Ectodermal cell (in vitro differentiated cells): ENCODE data around the gene OBP2A.

Experiments used
- H3K27ac ChIP-seq: 2 replicates; pipeline ENCODE4 v1.7.0; 2013; ENCODE audit warnings: mild to moderate bottlenecking, low read depth, low read length; ENCODE audit not compliant: insufficient read depth, poor library complexity, severe bottlenecking
- H3K27me3 ChIP-seq: 2 replicates; pipeline ENCODE4 v1.7.0; 2013; ENCODE audit warnings: mild to moderate bottlenecking, low read length; ENCODE audit not compliant: insufficient read depth, control insufficient read depth, poor library complexity, severe bottlenecking
- H3K36me3 ChIP-seq: one replicate; pipeline ENCODE4 v1.7.0; 2013; ENCODE audit warnings: low read length; ENCODE audit not compliant: control insufficient read depth, insufficient read depth
- H3K4me1 ChIP-seq: one replicate; pipeline ENCODE4 v1.7.0; 2013; ENCODE audit warnings: low read length; ENCODE audit not compliant: control insufficient read depth, insufficient read depth
- H3K4me3 ChIP-seq: 2 replicates; pipeline ENCODE4 v1.7.0; 2013; ENCODE audit warnings: low read depth, low read length, control low read depth; ENCODE audit not compliant: insufficient read depth
- H3K9me3 ChIP-seq: 2 replicates; pipeline ENCODE4 v1.7.0; 2013; ENCODE audit warnings: mild to moderate bottlenecking, low read length, moderate library complexity; ENCODE audit not compliant: control insufficient read depth
- WGBS, 2 experiments: methylation state at CpG; one replicate each; pipeline ENCODE4 v1.1.7; 2013; ENCODE audit warnings: missing lambda C conversion rate in 2 of 2; 5-methylcytosine and 5-hydroxymethylcytosine counted together

Gene OBP2A

GRCh38 chr9:135521608-135522095, 24.3 kb upstream of the OBP2A start:
- 94% methylated on average over 9 to 11 of the region's 11 CpGs for WGBS, 2 experiments

DNA sequence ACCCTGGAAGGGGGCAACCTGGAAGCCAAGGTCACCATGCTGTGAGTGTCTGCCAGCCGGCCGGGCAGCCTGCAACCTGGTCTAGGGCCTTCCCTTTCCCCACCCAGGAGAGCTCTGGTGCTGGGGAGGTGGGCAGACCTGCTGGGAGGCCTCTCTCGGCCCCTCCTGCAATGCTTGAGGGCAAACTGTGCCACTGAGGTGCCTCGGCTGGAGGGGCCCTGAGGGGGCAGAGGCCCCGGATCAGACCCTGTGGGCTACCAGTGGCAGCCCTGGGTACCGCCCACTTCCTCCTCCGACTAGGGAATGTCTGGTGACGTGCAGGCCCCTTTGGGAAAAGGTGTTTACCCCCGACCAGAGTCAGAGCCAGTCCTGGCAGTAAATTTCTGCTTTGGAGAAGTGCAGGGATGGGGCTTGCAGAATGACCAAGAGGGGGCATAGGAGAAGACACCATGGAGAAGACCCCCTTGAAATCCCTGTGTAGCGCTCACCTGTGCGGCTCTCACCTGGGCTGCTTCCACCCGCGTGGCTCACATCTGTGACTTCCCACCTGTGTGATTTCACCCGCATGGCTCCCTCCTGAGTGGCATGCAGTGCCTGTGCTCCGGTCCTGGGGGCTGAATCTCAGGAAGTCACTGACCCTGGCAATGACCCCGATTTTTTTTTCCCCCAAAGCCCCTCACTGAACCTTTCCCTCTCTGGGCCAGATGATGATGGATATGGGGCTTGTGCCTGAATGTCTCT, 23.6 kb upstream of the OBP2A start:
- Histone ChIP-seq H3K27ac (no peak overlapping the region), H3K9me3 (no peaks in the 10 kb centered on the region), H3K27me3 (no peaks in the 10 kb centered on the region), H3K36me3 (no peaks in the 10 kb centered on the region), H3K4me1 (peaks cover 6% of the 10 kb centered on the region), H3K4me3 (no peak overlapping the region)
- WGBS, 2 experiments, result 88 to 91% methylated on average over 16 of the region's 16 CpGs

More at GRCh38 chr9:135521608-135522095, 24.3 kb upstream of the OBP2A start:
- Histone ChIP-seq H3K36me3 (no peaks in the 10 kb centered on the region), H3K27me3 (no peaks in the 10 kb centered on the region), H3K9me3 (no peaks in the 10 kb centered on the region), H3K4me1 (peaks cover under 1% of the 10 kb centered on the region), H3K4me3 (no peak overlapping the region), H3K27ac (no peak overlapping the region)

DNA sequence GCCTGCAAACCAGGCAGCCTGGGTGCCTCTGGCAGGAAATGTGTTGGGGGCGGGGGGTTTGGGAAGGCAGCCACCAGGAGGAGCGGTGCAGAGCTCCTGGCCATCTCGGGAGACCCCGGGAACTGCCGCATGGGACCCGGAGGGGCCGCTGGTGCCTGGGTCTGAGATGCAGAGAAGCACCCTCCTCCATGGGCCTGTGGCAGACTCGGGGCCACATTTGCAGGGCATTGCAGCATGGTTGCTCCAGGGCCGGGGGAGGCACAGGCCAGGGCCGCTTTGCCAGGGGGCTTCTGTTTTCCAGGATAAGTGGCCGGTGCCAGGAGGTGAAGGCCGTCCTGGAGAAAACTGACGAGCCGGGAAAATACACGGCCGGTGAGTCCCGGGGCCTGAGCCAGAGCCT, 23.0 kb upstream of the OBP2A start:
- no peaks in the 10 kb centered on the region for H3K36me3 ChIP-seq
- H3K27ac ChIP-seq, result no peak overlapping the region
- no peaks in the 10 kb centered on the region for H3K27me3 ChIP-seq
- no peaks in the 10 kb centered on the region for H3K9me3 ChIP-seq
- 90 to 91% methylated on average over 17 of the region's 17 CpGs for WGBS, 2 experiments
- H3K4me3 ChIP-seq, result no peak overlapping the region
- H3K4me1 ChIP-seq, result peaks cover 6% of the 10 kb centered on the region

- Histone ChIP-seq H3K9me3 (no peaks in the 10 kb centered on the region), H3K4me1 (peaks cover 6% of the 10 kb centered on the region), H3K36me3 (no peaks in the 10 kb centered on the region), H3K4me3 (no peak overlapping the region), H3K27ac (no peak overlapping the region), H3K27me3 (no peaks in the 10 kb centered on the region)
- WGBS, 2 experiments, result 86 to 87% methylated on average over 21 of the region's 21 CpGs
Measured at GRCh38 chr9:135523521-135524129, 22.3 kb upstream of the OBP2A start.

GRCh38 chr9:135524130-135524861, 21.6 kb upstream of the OBP2A start:
- H3K4me1 ChIP-seq, result peaks cover 6% of the 10 kb centered on the region
- H3K27me3 ChIP-seq, result no peaks in the 10 kb centered on the region
- H3K27ac ChIP-seq, result no peak overlapping the region
- 85 to 87% methylated on average over 27 of the region's 27 CpGs for WGBS, 2 experiments
- H3K9me3 ChIP-seq, result no peaks in the 10 kb centered on the region
- H3K4me3 ChIP-seq, result no peak overlapping the region
- no peaks in the 10 kb centered on the region for H3K36me3 ChIP-seq

- Histone ChIP-seq H3K27me3 (no peaks in the 10 kb centered on the region), H3K4me1 (peaks cover 6% of the 10 kb centered on the region), H3K9me3 (no peaks in the 10 kb centered on the region), H3K36me3 (no peaks in the 10 kb centered on the region), H3K4me3 (no peak overlapping the region), H3K27ac (no peak overlapping the region)
- WGBS, 2 experiments, result 92% methylated on average over 28 to 31 of the region's 31 CpGs
Measured at GRCh38 chr9:135525241-135526088, 20.5 kb upstream of the OBP2A start.

DNA sequence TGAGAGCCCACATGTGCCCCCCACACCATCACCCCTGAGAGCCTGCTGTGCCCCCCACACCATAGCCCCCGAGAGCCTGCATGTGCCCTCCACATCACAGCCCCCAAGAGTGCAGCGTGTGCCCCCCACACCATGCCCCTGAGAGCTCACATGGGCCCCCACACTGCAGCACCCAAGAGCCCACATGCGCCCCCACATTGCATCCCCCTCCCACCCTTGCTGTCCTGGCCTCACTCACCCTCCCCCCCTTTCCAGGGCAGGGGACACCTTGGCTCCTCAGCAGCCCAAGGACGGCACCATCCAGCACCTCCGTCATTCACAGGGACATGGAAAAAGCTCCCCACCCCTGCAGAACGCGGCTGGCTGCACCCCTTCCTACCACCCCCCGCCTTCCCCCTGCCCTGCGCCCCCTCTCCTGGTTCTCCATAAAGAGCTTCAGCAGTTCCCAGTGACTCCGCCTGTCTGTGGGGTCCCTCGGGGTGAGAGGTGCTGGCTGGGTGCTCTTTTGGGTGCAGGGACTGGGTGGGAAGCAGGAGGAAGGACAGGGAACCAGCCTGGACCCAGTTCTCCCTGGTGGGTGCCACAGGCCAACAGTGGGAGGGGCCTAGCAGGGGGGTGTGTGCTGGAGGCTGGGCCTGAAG, 19.7 kb upstream of the OBP2A start:
- Histone ChIP-seq H3K9me3 (no peaks in the 10 kb centered on the region), H3K27me3 (no peaks in the 10 kb centered on the region), H3K27ac (no peak overlapping the region), H3K4me3 (no peak overlapping the region), H3K4me1 (peaks cover 6% of the 10 kb centered on the region), H3K36me3 (no peaks in the 10 kb centered on the region)
- 91 to 93% methylated on average over 9 to 11 of the region's 11 CpGs for WGBS, 2 experiments

- H3K4me1 ChIP-seq, result peaks cover 6% of the 10 kb centered on the region
- WGBS, 2 experiments, result 80% methylated on average over 30 of the region's 30 CpGs
- H3K9me3 ChIP-seq, result no peaks in the 10 kb centered on the region
- no peak overlapping the region for H3K27ac ChIP-seq
- no peaks in the 10 kb centered on the region for H3K27me3 ChIP-seq
- H3K36me3 ChIP-seq, result no peaks in the 10 kb centered on the region
- H3K4me3 ChIP-seq, result no peak overlapping the region
Measured at GRCh38 chr9:135526730-135527571, 19.0 kb upstream of the OBP2A start.
